Ishikawa (cell line): ENCODE data around the gene DOCK1.

Experiments
- CEBPB ChIP-seq: IDR thresholded peaks from 2 replicates; pipeline ENCODE4 v1.6.1; 2012
- CREB1 ChIP-seq: IDR thresholded peaks from 2 replicates; pipeline ENCODE4 v1.6.1; 2012; ENCODE audit warnings: low read depth
- EGR1 ChIP-seq: IDR thresholded peaks from 2 replicates; pipeline ENCODE4 v1.6.1; 2012
- EP300 ChIP-seq: IDR thresholded peaks from 2 replicates; pipeline ENCODE4 v1.6.1; 2012; ENCODE audit warnings: borderline replicate concordance
- FOXM1 ChIP-seq: IDR thresholded peaks from 2 replicates; pipeline ENCODE4 v1.6.1; 2012; ENCODE audit warnings: low read depth, borderline replicate concordance
- MAX ChIP-seq: IDR thresholded peaks from 2 replicates; pipeline ENCODE4 v1.6.1; 2012
- NFIC ChIP-seq: IDR thresholded peaks from 2 replicates; pipeline ENCODE4 v1.6.1; 2012
- RAD21 ChIP-seq: IDR thresholded peaks from 2 replicates; pipeline ENCODE4 v1.6.1; 2012; ENCODE audit warnings: low read depth
- REST ChIP-seq: IDR thresholded peaks from 2 replicates; pipeline ENCODE4 v1.6.1; 2012; ENCODE audit warnings: low read depth, mild to moderate bottlenecking
- TAF1 ChIP-seq: IDR thresholded peaks from 2 replicates; pipeline ENCODE4 v1.6.1; 2012; ENCODE audit warnings: low read depth, mild to moderate bottlenecking
- TCF12 ChIP-seq: IDR thresholded peaks from 2 replicates; pipeline ENCODE4 v1.6.1; 2012; ENCODE audit warnings: low read depth
- TEAD4 ChIP-seq: IDR thresholded peaks from 2 replicates; pipeline ENCODE4 v1.6.1; 2012
- USF1 ChIP-seq: IDR thresholded peaks from 2 replicates; pipeline ENCODE4 v1.6.1; 2012
- YY1 ChIP-seq: IDR thresholded peaks from 2 replicates; pipeline ENCODE4 v1.6.1; 2012; ENCODE audit warnings: low read depth
- ZBTB7A ChIP-seq: IDR thresholded peaks from 2 replicates; pipeline ENCODE4 v1.6.1; 2012; ENCODE audit warnings: low read depth

Gene DOCK1

GRCh38 chr10:127118034-127118433, 212.8 kb downstream of the DOCK1 start:
- TF ChIP-seq YY1 (no peak), RAD21 (no peak)

- TF ChIP-seq EGR1 (no peak), MAX (no peak), TAF1 (no peak), RAD21 (no peak), CREB1 (no peak), REST (no peak), EP300 (no peak)
These were observed 214.7 kb downstream of the DOCK1 start for GRCh38 chr10:127119936-127120335.

- TF ChIP-seq TEAD4 (no peak), CREB1 (no peak), CEBPB (no peak), EGR1 (no peak), RAD21 (no peak), MAX (no peak), USF1 (no peak), ZBTB7A (no peak), TAF1 (no peak), REST (no peak), YY1 (no peak), FOXM1 (no peak), NFIC (no peak), EP300 (no peak), TCF12 (no peak)
These were observed 217.6 kb downstream of the DOCK1 start for GRCh38 chr10:127122831-127123230.

GRCh38 chr10:127123626-127124025, 218.4 kb downstream of the DOCK1 start:
- no peak for TF ChIP-seq FOXM1
- TF ChIP-seq CREB1: no peak
- no peak for TF ChIP-seq REST
- TF ChIP-seq NFIC: no peak
- no peak for TF ChIP-seq MAX
- no peak for TF ChIP-seq RAD21
- no peak for TF ChIP-seq CEBPB
- TF ChIP-seq USF1: no peak
- TF ChIP-seq YY1: no peak
- no peak for TF ChIP-seq TEAD4

GRCh38 chr10:127125331-127125730, 220.1 kb downstream of the DOCK1 start:
- TF ChIP-seq RAD21 (no peak), TCF12 (no peak)

- TF ChIP-seq REST: no peak
- no peak for TF ChIP-seq MAX
- no peak for TF ChIP-seq RAD21
- no peak for TF ChIP-seq USF1
- TF ChIP-seq EP300: no peak
- no peak for TF ChIP-seq YY1
- TF ChIP-seq NFIC: no peak
- no peak for TF ChIP-seq FOXM1
- TF ChIP-seq TCF12: no peak
These were observed 222.6 kb downstream of the DOCK1 start for GRCh38 chr10:127127822-127128221.
